Measurements from ENCODE around the gene BMP8A.

Gene BMP8A

GRCh38 chr1:39529901-39530535 is 38.6 kb downstream of the BMP8A start:
- no peak for DNase-seq

GRCh38 chr1:39531526-39531925 is 40.1 kb downstream of the BMP8A start:
- DNase-seq: no peak

GRCh38 chr1:39533442-39533841 is 42.0 kb downstream of the BMP8A start:
- no peak for DNase-seq

- DNase-seq: no peak
Observed at GRCh38 chr1:39538531-39539251, 47.3 kb downstream of the BMP8A start.

- DNase-seq: peak; percentile 92
Observed at GRCh38 chr1:39539252-39539790, 47.9 kb downstream of the BMP8A start.

GRCh38 chr1:39540504-39541031 is 49.1 kb downstream of the BMP8A start:
- no peak for DNase-seq

- DNase-seq: no peak
Observed at GRCh38 chr1:39542924-39543323, 51.5 kb downstream of the BMP8A start.

- DNase-seq: no peak
Observed at GRCh38 chr1:39544327-39544726, 52.9 kb downstream of the BMP8A start.

- no peak for DNase-seq
Observed at GRCh38 chr1:39545531-39545930, 54.1 kb downstream of the BMP8A start.

- DNase-seq: no peak
Observed at GRCh38 chr1:39554277-39554676, 62.8 kb downstream of the BMP8A start.

GRCh38 chr1:39561279-39561678 is 69.8 kb downstream of the BMP8A start:
- DNase-seq: no peak

GRCh38 chr1:39562886-39563285 is 71.5 kb downstream of the BMP8A start:
- no peak for DNase-seq

GRCh38 chr1:39563669-39564068 is 72.2 kb downstream of the BMP8A start:
- no peak for DNase-seq

- DNase-seq: no peak
Observed at GRCh38 chr1:39564340-39564739, 72.9 kb downstream of the BMP8A start.

GRCh38 chr1:39564941-39565340 is 73.5 kb downstream of the BMP8A start:
- DNase-seq: no peak

GRCh38 chr1:39566441-39567137 is 75.2 kb downstream of the BMP8A start:
- DNase-seq: no peak

- no peak for DNase-seq
Observed at GRCh38 chr1:39567302-39567701, 75.9 kb downstream of the BMP8A start.

GRCh38 chr1:39568208-39568607 is 76.8 kb downstream of the BMP8A start:
- no peak for DNase-seq

- DNase-seq: no peak
Observed at GRCh38 chr1:39569034-39569433, 77.6 kb downstream of the BMP8A start.

GRCh38 chr1:39570477-39571177 is 79.2 kb downstream of the BMP8A start:
- no peak for DNase-seq

GRCh38 chr1:39571178-39571483 is 79.7 kb downstream of the BMP8A start:
- no peak for DNase-seq

GRCh38 chr1:39572379-39573096 is 81.1 kb downstream of the BMP8A start:
- no peak for DNase-seq

- no peak for DNase-seq
Observed at GRCh38 chr1:39573097-39573465, 81.6 kb downstream of the BMP8A start.
